GM20431 (cell line): ENCODE data around the gene MBD2.

Experiments used
- in situ Hi-C: fragments of 300-500 bp; cut with MseI, MboI; formaldehyde crosslinking; loops from one replicate; pipeline ENCODE4 v1.15.0; 2020; ENCODE audit warnings: low sequenced_read_pairs; ENCODE audit not compliant: unreplicated experiment

Gene MBD2

GRCh38 chr18:54204883-54205282 lies 19.6 kb downstream of the MBD2 start:
- in situ Hi-C loops, result no loop called here

DNA sequence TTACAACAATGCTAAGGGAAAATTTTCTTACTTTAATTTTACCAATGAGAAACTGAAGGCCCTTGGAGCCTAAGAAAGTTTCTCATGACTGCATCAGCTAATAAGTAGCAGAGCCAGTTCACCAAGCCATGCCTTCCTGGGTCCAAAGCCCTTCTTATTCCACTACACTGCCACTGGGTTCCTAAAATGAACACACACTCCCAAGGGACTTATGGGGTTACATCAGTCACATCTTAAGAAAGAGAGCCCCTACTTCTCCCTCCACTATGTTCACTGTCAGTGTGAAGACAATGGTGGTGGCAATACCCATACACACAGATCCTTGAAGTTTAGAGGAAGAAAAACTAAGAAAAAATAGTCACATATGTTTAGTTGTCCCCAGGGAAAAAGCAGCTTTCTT lies 20.6 kb downstream of the MBD2 start:
- in situ Hi-C loops, result no loop called here

DNA sequence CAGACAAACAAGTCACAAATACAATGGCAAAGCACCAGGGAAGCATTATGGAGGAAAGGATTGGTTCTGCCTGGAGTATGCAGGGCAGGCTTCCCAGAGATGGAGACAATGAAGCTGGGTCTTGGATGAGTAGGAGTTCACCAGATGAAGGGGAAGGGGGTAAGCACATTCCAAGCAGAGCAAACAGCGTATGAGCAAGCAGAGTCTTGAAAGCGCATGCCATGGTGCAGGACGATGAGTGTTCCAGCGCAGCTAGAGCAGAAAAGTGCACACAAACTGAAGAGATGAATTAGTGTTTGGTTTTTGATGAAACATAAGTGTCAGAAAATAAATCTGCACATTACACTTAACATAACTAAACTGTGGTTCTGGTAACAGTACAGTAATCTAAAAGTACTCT lies 21.6 kb downstream of the MBD2 start:
- in situ Hi-C loops, result no loop called here

DNA sequence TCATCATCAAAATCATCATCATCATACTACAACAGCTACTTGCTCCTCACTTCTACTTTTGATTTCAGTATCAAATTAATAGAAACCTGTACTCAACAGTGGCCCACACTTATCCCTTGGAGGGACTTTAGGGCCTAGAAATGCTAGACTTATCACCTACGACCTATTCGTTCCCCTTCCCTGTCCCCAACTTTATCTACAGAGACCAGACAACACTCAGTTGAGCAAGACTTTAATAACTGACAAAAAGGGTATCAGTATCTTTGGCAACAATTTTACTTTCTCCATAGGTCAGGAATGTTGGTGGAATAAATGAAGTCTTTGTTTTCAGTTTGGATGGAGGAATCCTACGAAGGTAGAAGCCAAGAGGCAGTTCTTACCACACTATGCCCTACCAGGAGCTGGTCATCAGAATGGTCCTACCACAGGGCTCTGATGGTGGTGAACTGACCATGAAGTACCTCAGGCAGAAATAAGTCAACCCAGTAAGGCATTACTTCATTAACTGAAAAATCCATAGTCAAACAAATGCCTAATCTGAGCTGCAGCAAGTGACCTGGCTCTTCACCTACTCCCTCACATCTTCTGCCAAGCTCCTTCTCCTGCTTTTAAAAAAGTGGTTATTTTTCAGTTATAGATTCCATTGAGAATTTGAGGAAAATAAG lies 26.6 kb downstream of the MBD2 start:
- in situ Hi-C loops, result no loop called here

DNA sequence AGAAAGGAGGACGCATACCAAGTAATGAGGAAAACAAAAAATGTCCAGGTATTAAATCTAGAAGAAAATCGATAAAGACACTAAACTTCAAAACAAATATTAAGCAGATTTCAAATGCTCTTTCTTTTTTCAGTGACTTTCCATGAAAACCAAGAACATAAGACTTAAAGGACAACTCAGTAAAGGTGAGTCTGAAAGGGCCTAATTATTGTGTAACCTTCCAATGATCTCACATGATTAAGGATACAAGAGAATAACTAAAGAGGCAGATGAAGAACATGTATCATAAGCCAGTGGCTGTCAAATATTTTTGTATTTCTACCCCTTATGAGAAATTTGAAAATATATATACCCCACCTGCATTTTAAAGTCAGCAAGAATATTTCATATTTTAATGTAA lies 30.7 kb downstream of the MBD2 start:
- in situ Hi-C loops, result no loop called here

GRCh38 chr18:54192900-54193299 lies 31.6 kb downstream of the MBD2 start:
- in situ Hi-C loops, result no loop called here

- in situ Hi-C loops, result no loop called here
Measured at GRCh38 chr18:54192415-54192814, 32.1 kb downstream of the MBD2 start.

- in situ Hi-C loops, result no loop called here
Measured at GRCh38 chr18:54191352-54191751, 33.1 kb downstream of the MBD2 start.

DNA sequence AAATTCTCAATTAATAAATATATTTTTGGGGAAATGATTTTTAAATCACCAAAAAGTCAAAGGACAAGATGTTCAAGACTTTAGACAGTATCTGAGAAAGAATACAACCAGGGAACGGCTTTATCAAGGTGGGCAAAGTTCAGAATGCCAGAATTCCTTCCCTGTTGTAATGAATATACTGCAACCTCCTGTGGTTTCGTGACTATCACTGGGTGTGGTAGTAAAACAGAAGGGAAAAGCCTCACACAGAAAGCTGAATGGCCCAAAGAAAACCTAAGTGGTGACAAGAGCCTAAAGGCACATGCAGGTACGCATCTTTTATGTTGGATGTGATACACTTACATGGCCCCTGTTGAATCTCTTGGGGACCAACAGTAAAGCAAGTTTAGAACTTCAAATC lies 37.1 kb downstream of the MBD2 start:
- in situ Hi-C loops, result no loop called here

DNA sequence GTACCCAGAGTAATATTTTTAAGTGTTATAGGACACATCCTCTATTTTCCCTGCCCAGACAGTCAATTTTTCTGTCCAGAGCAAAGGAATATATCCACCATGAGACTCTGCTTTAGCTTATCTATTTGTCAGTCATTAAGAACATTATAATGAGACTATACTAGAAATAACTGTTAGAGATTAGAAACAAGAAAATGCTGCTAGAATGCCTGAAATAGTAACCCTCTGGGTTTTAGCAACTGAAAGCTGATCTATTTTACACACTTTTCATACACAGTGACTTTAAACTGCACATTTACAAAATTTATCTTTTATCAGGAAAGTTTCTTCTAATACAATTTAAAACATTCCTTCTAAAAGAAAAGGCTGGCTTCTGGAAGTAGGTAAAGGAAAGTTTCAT lies 39.6 kb downstream of the MBD2 start:
- in situ Hi-C loops, result no loop called here

GRCh38 chr18:54183390-54183789 lies 41.1 kb downstream of the MBD2 start:
- in situ Hi-C loops, result no loop called here

GRCh38 chr18:54181856-54182602 lies 42.4 kb downstream of the MBD2 start:
- in situ Hi-C loops, result no loop called here

GRCh38 chr18:54173980-54174630 lies 50.4 kb downstream of the MBD2 start:
- in situ Hi-C loops, result no loop called here

DNA sequence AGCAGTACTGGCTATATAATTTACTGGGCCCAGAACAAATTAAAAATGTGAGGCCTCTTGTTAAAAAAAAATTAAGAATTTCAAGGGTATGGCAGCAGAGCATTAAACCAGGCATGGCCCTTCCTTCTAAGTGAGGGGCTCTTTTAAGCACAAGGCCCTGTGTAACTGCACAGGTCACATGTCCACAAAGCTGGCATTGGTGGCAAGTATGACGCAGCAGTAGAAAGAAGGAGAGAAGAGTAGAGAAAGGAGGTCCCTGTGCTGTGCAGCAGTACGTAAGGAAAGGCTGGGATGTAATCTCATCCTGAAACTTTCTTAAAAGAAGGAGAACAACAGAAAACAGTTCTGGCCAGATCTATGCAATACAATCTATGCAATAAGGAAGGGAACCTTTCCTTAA lies 51.2 kb downstream of the MBD2 start:
- in situ Hi-C loops, result no loop called here

DNA sequence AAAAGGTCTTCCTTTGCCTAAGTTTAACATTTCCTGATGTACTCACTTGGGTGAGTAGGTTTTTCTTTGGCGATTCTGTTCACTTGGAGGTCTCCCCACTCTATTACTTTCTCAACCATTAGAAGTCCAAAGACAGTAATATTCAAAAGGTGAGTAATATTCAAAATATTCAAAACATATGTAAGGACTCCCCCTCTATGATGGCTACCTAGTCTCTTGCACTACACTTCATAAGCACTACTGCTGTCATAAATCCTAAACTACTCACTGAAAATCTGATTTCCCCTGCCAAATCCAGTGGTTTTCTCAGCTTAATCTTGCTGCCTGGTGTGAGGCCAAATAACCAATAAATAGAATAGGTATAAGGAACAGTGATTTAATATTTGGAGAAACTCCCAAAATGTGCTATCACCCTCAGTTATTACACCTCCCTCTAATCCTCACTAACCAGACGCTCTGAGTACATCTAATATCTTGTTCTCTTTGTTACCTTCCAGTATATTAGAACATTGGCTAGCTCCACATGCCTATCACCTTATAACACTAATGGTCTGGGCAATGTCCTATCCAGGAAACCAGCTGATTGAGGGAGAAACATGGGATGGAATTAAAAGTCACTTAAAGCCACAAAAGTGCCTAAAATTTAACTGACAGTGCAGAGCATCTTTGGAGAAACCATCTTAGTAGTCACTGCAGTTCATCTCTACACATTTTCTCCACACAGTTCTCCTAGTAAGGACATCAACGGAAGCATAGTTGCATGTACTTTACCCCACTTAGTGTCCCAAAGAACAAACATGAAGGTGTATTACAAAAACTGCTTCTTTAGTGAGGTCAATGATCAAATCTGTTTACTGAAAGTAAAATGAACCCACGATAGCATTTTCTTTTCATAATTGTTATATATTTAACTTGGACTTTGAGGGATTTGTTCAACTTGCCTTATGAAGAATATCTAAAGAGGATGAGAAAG lies 54.8 kb downstream of the MBD2 start:
- in situ Hi-C loops, result no loop called here

DNA sequence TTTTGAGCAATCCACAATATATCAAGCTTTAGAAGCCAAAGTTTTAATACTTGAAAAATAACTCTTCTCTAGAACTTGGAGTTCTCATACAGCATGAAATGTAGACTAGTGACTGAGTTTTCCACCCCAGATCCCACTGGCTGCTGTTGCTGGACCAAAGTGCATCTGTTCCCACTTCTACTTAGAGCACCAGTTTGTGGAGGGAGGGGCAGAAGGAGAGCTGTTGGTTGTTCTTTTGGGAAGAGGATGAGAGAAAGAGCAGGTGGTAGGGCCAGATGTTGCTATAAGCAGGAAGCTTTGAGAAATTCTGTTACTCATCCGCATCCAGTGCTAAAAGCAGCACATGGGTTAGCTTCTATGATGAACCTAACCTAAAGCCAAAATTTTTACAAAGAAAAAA lies 59.0 kb downstream of the MBD2 start:
- in situ Hi-C loops, result no loop called here

DNA sequence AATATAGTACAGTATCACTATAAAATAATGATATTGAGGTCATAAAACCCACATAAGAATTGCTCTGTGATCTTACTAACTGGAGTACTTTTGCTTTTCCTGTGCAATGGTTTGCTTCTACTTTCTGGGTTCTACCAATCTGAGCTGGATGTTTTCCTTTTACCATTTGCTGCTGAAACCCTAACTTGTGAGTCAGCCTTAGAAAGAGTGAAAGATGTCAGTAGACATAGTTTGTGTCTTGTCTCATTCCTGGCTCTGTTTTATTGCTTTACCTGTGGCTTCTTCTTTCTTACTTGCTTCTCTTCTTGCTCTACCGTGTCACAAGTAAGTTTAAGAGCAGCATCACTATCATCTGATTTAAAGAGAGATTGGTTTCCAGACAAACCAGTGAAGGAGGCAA lies 61.0 kb downstream of the MBD2 start:
- in situ Hi-C loops, result no loop called here

DNA sequence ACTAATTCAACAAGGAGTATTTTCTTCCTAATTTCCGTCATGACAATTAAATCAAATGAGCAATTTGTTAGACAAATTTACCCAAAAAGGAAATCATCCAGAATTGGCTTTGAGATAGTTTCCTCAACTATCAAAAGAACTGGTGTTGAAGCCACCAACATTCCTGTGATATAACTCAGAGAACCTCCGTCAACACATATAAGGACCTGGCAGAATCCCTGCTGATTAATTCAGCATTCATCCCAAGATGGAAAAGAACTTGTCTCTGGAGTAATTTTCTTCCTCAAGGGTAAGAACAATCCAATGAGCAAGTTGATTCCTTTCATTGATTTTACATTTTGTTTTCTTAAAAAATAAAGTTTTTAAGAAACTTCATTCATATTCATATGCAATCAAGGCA lies 62.0 kb downstream of the MBD2 start:
- in situ Hi-C loops, result no loop called here

GRCh38 chr18:54161267-54161666 lies 63.2 kb downstream of the MBD2 start:
- in situ Hi-C loops, result no loop called here

- in situ Hi-C loops, result no loop called here
Measured at GRCh38 chr18:54159906-54160305, 64.6 kb downstream of the MBD2 start.
